ENCODE measurements around the gene UCKL1.
"Not testable (repeated sequence)": the region's sequence is repeated elsewhere in the genome, so short reads cannot be mapped to it uniquely, and the experiment has no call there.

The UCKL1 gene

GRCh38 chr20:63917811-63918210, 38.4 kb downstream of the UCKL1 start:
- no peak for FAIRE-seq

GRCh38 chr20:63916371-63916939, 39.8 kb downstream of the UCKL1 start:
- FAIRE-seq = not testable (repeated sequence)

- FAIRE-seq = no peak
Measured at GRCh38 chr20:63915471-63915870, 40.7 kb downstream of the UCKL1 start.

GRCh38 chr20:63913768-63914167, 42.4 kb downstream of the UCKL1 start:
- FAIRE-seq = no peak

GRCh38 chr20:63911176-63911575, 45.0 kb downstream of the UCKL1 start:
- no peak for FAIRE-seq

- no peak for FAIRE-seq
Measured at GRCh38 chr20:63908008-63908682, 48.1 kb downstream of the UCKL1 start.

GRCh38 chr20:63903796-63904561, 52.2 kb downstream of the UCKL1 start:
- no peak for FAIRE-seq

- no peak for FAIRE-seq
Measured at GRCh38 chr20:63900413-63900812, 55.8 kb downstream of the UCKL1 start.

GRCh38 chr20:63898882-63899558, 57.2 kb downstream of the UCKL1 start:
- no peak for FAIRE-seq

- FAIRE-seq = no peak
Measured at GRCh38 chr20:63897978-63898561, 58.1 kb downstream of the UCKL1 start.

GRCh38 chr20:63896264-63897105, 59.7 kb downstream of the UCKL1 start:
- no peak for FAIRE-seq

GRCh38 chr20:63895952-63896263, 60.3 kb downstream of the UCKL1 start:
- no peak for FAIRE-seq

GRCh38 chr20:63895202-63895951, 60.8 kb downstream of the UCKL1 start:
- FAIRE-seq = no peak

GRCh38 chr20:63894358-63895201, 61.6 kb downstream of the UCKL1 start, which contains the start of gene DNAJC5:
DNAJC5 (plus strand) TSS chr20:63895126; CDS start chr20:63928346, 33,220 bp downstream.
- FAIRE-seq = no peak

- FAIRE-seq = no peak
Measured at GRCh38 chr20:63893999-63894357, 62.2 kb downstream of the UCKL1 start.

GRCh38 chr20:63892402-63892801, 63.8 kb downstream of the UCKL1 start:
- no peak for FAIRE-seq

- no peak for FAIRE-seq
Measured at GRCh38 chr20:63891061-63892002, 64.9 kb downstream of the UCKL1 start.

- no peak for FAIRE-seq
Measured at GRCh38 chr20:63890616-63891015, 65.6 kb downstream of the UCKL1 start.

GRCh38 chr20:63890201-63890576, 66.0 kb downstream of the UCKL1 start:
- no peak for FAIRE-seq

Measured in A204.1 (cell line).